Measurements from ENCODE around the gene ESD.

ESD gene, protein sequence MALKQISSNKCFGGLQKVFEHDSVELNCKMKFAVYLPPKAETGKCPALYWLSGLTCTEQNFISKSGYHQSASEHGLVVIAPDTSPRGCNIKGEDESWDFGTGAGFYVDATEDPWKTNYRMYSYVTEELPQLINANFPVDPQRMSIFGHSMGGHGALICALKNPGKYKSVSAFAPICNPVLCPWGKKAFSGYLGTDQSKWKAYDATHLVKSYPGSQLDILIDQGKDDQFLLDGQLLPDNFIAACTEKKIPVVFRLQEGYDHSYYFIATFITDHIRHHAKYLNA

DNA sequence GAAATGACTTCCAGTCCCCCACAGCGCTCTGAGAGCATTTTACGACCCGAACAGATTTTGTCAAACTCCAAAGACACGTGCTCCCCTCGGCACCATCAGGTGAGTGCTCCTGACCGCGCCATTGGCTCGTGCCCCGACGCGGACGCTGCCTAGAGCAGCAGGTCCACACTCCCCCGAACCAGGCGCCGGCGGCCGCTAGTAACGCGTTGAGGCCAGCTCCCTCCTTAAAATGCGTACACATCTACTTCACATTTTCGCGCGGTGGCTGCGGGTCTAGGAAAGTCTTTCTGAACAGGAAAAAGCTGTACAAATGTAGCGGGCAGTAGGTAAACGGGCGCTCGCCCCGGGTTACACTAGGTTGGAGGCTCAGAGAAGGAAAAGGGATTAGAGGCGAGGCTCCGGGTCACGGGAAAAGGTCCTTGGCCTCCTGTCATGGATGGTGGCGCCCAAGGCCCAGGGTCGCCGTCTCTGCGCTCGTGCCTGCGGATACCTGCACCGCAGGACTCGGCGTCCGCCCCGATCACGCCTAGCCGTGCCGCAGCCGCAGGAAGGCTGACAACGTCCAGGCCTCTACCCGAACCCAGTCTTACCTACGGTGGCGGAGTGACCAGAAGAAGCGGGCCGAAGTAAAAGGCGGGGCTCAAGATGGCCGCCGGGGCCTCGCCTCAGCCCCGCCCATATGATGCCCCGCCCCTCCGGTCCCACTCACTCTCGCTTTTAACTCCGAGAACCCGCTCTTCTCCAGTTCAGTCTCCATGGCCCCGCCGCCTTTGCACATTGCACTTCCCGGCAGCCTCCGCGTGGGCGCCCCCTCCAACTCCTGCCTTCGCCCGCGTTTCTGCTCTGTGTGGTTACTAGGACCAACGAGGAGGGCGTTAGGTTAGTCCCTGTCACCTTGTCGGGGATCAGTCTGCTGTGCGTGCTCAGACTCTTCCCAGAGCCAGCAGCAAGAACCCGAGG is at the start of gene ESD:
Gene ESD, minus strand, starts transcription at position 647 of the 960 bp plus-strand sequence. CDS start 5,748 bp downstream, outside the sequence.
- Histone ChIP-seq H3K9me3 (ENCODE audit: control insufficient read depth, low read length) (no peaks in the 10 kb centered on the region), H3K4me3 (ENCODE audit: low read length) (peak within 1 kb of the TSS; percentile 95), H3K36me3 (ENCODE audit: control insufficient read depth, insufficient read depth, low read length, severe bottlenecking) (no peaks in the 10 kb centered on the region), H3K27me3 (replicated peaks; ENCODE audit: control insufficient read depth, insufficient read depth, low read length) (no peaks in the 10 kb centered on the region), H3K4me1 (ENCODE audit: control insufficient read depth, insufficient read depth, low read length) (peaks cover 23% of the 10 kb centered on the region), H3K9ac (ENCODE audit: low read length) (peak within 1 kb of the TSS; percentile 96)
- peak; percentile 96 for DNase-seq (ENCODE audit: low read depth)

DNA sequence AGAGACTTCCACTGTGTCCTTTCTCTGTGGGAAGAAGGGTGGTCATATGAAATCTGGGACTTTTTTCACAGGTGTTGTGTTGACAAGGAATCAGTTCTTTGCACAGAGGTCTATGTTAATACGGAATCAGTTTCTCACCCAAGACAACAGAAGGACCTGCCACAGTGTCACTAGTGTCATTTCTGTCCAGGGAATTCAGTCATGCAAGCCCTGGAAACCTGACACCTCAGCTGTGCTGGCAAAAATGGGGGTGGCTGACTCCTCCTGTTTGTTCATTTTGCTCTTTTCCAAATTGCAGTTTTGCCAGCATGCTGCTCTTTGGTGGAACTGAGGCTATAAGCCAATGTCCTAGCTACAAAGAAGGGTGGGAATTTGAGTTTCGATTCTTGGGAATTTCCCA is 49.8 kb upstream of the ESD start:
- no peak for DNase-seq (ENCODE audit: low read depth)
- Histone ChIP-seq H3K9ac (ENCODE audit: low read length) (no peak overlapping the region), H3K4me1 (ENCODE audit: control insufficient read depth, insufficient read depth, low read length) (peaks cover 23% of the 10 kb centered on the region), H3K36me3 (ENCODE audit: control insufficient read depth, insufficient read depth, low read length, severe bottlenecking) (no peaks in the 10 kb centered on the region), H3K4me3 (ENCODE audit: low read length) (no peak overlapping the region), H3K9me3 (ENCODE audit: control insufficient read depth, low read length) (no peaks in the 10 kb centered on the region), H3K27me3 (replicated peaks; ENCODE audit: control insufficient read depth, insufficient read depth, low read length) (no peaks in the 10 kb centered on the region)

DNA sequence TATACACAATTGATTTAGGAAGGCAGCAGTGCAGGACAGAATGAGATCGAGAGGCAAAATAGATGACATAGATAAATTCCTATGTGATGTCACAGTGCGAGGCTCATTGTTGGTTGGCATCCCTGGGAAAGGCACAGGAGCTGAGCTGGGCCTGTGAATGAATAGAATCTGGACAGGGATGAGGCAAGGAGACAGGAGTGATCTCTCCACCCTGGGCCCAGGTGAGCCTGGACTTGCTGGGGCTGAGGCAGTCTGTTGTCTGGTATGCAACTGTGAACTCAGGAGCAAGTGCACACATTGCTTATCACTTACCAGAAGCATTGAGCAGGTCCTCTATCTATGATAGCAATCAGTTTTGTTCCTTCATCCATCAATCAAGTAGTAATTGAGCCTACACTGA is 48.2 kb upstream of the ESD start:
- Histone ChIP-seq H3K36me3 (ENCODE audit: control insufficient read depth, insufficient read depth, low read length, severe bottlenecking) (no peaks in the 10 kb centered on the region), H3K27me3 (replicated peaks; ENCODE audit: control insufficient read depth, insufficient read depth, low read length) (no peaks in the 10 kb centered on the region), H3K9me3 (ENCODE audit: control insufficient read depth, low read length) (no peaks in the 10 kb centered on the region), H3K4me3 (ENCODE audit: low read length) (no peak overlapping the region), H3K9ac (ENCODE audit: low read length) (no peak overlapping the region), H3K4me1 (ENCODE audit: control insufficient read depth, insufficient read depth, low read length) (peaks cover 19% of the 10 kb centered on the region)
- no peak for DNase-seq (ENCODE audit: low read depth)

DNA sequence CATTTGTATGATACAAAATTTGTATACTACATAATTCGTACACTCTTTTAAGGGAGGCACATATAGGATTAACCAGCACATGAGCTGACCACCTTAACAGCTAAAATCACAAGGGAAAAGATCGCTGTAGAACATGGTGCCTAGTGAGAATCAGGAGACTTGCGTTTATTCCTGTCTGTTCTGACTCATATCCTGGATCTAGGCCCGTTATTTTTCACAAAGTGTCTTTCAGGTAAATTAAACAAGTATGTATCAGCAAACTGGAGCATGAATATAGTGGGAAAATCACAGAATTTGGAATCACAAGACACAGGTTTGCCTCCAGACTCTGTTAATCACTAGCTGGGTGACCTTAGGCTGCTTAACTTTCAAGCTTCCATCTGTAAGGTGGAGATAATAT is 47.5 kb upstream of the ESD start:
- no peaks in the 10 kb centered on the region for H3K9me3 ChIP-seq (ENCODE audit: control insufficient read depth, low read length)
- no peaks in the 10 kb centered on the region for H3K36me3 ChIP-seq (ENCODE audit: control insufficient read depth, insufficient read depth, low read length, severe bottlenecking)
- H3K4me1 ChIP-seq (ENCODE audit: control insufficient read depth, insufficient read depth, low read length) = peaks cover 20% of the 10 kb centered on the region
- no peak overlapping the region for H3K4me3 ChIP-seq (ENCODE audit: low read length)
- no peaks in the 10 kb centered on the region for H3K27me3 ChIP-seq (replicated peaks; ENCODE audit: control insufficient read depth, insufficient read depth, low read length)
- no peak overlapping the region for H3K9ac ChIP-seq (ENCODE audit: low read length)
- DNase-seq (ENCODE audit: low read depth) = no peak

DNA sequence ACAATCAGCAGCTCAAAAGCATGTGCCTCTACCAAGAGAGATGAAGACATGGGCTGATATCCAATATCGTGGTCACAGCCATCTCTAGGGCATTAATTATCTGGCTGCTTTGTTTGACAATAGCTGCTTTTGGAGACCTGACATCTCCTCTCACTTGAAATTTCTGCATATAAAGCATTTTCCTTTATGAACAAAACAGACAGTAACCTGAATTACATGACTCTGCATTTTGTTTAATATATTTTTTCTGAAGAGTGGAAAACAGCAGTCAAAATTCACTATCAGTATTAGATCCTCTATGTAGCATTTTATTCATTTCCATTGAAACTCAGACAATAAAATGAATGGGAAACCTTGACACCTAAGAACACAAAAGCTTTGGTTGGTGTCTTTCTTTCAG is 42.4 kb upstream of the ESD start:
- Histone ChIP-seq H3K9ac (ENCODE audit: low read length) (no peak overlapping the region), H3K36me3 (ENCODE audit: control insufficient read depth, insufficient read depth, low read length, severe bottlenecking) (peaks cover 3% of the 10 kb centered on the region), H3K4me1 (ENCODE audit: control insufficient read depth, insufficient read depth, low read length) (peaks cover 11% of the 10 kb centered on the region), H3K27me3 (replicated peaks; ENCODE audit: control insufficient read depth, insufficient read depth, low read length) (no peaks in the 10 kb centered on the region), H3K4me3 (ENCODE audit: low read length) (no peak overlapping the region), H3K9me3 (ENCODE audit: control insufficient read depth, low read length) (no peaks in the 10 kb centered on the region)
- no peak for DNase-seq (ENCODE audit: low read depth)

DNA sequence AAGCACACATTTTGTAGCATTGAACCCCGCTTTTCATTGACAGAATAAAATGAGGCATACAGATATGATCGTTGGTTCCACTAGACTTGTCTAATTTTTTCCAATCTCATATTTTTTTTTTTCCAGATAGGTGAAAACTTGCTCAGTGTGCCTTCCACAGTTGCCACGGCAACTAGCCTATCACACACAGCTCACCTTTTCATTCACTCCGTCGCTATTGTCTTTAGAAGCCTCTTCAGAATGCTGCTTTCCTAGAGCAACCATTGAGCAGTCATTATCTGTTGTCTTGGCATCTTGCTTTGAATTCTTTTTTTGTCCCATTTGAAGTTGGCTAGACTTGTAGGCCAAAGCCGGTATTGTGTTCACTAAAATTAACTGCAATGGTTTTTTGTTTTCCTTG is 37.7 kb upstream of the ESD start:
- Histone ChIP-seq H3K9me3 (ENCODE audit: control insufficient read depth, low read length) (no peaks in the 10 kb centered on the region), H3K4me1 (ENCODE audit: control insufficient read depth, insufficient read depth, low read length) (peaks cover 18% of the 10 kb centered on the region), H3K27me3 (replicated peaks; ENCODE audit: control insufficient read depth, insufficient read depth, low read length) (no peaks in the 10 kb centered on the region), H3K4me3 (ENCODE audit: low read length) (no peak overlapping the region), H3K9ac (ENCODE audit: low read length) (no peak overlapping the region), H3K36me3 (ENCODE audit: control insufficient read depth, insufficient read depth, low read length, severe bottlenecking) (peaks cover 3% of the 10 kb centered on the region)
- DNase-seq (ENCODE audit: low read depth) = no peak

DNA sequence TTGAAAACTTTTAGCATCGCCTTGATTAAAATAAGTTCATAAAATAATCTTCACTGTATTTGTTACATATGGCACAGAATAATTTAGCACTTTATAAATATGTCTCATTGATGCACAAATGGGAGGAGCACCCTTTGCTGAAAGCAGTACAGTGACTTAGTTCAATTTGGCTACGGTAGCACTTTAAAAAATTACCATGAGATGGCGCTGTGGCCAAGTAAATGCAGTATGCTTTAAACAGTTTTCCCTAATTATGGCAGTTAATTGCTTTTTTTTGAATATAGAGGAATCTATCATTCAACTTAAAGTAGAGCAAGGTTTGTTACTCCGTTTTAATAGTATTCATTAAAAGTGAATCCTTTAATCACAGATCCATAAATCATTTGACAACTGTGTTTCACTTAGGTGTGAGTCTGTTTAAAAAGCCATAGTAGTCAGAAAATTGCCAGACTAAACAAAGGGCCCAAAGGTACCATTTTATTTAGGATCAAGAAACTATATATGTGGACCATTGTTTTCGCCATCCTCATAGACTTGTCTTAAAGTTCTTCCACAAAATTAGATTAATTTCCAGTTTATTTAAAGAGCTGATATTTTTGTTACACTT is 34.7 kb upstream of the ESD start:
- Histone ChIP-seq H3K4me3 (ENCODE audit: low read length) (no peak overlapping the region), H3K9me3 (ENCODE audit: control insufficient read depth, low read length) (no peaks in the 10 kb centered on the region), H3K4me1 (ENCODE audit: control insufficient read depth, insufficient read depth, low read length) (peaks cover 13% of the 10 kb centered on the region), H3K9ac (ENCODE audit: low read length) (peak overlapping the region; percentile 11), H3K27me3 (replicated peaks; ENCODE audit: control insufficient read depth, insufficient read depth, low read length) (no peaks in the 10 kb centered on the region), H3K36me3 (ENCODE audit: control insufficient read depth, insufficient read depth, low read length, severe bottlenecking) (peaks cover 3% of the 10 kb centered on the region)
- DNase-seq (ENCODE audit: low read depth) = peak; percentile 77

DNA sequence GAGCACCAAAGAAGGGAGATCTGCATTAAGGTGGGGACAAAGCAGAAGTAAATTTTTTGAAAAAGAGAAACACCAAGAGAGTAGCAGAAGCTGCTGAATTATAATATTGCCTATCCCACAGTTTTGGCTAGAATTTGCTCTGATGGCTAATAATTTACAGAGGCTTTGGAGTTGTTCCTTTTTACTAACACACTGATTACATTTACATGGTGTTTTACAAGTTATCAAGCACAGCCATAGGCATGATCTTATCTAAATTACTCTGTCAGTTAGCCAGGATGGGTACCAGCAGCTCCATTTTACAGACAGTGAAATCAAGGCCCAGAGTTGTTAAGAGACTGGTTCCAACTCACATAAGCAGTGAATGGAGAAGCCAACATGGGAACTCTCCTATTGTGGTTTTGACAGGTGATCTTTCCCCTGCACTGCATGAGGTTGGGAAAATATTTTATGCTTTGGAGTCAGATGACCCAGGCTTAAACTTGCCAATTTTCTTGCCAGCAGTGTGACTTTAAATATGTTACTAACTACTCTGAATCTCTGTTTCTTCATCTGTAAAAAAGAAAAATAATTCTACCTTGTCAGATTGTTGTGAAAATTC is 33.5 kb upstream of the ESD start:
- Histone ChIP-seq H3K9ac (ENCODE audit: low read length) (no peak overlapping the region), H3K9me3 (ENCODE audit: control insufficient read depth, low read length) (no peaks in the 10 kb centered on the region), H3K27me3 (replicated peaks; ENCODE audit: control insufficient read depth, insufficient read depth, low read length) (no peaks in the 10 kb centered on the region), H3K4me3 (ENCODE audit: low read length) (no peak overlapping the region), H3K4me1 (ENCODE audit: control insufficient read depth, insufficient read depth, low read length) (peaks cover 13% of the 10 kb centered on the region), H3K36me3 (ENCODE audit: control insufficient read depth, insufficient read depth, low read length, severe bottlenecking) (peaks cover 3% of the 10 kb centered on the region)
- no peak for DNase-seq (ENCODE audit: low read depth)

DNA sequence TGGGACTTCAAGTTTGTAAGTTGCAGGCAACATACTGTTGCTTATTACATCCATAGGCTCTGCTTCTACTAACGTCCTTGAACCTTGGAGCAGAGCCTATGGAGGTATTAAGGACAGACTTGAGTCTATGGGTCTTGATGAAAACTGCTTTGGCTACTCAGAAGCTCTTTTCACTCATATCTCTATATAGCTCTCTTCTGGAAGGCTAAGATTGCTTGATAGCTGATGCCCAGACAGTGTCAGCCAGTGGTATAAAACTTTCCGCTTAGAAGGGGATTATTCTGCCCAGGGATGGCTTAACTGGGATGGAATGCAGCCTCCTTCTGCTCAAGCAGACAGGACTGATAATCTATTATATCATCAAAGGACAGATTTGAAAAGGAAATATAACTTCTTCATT is 25.6 kb upstream of the ESD start:
- Histone ChIP-seq H3K9me3 (ENCODE audit: control insufficient read depth, low read length) (no peaks in the 10 kb centered on the region), H3K4me1 (ENCODE audit: control insufficient read depth, insufficient read depth, low read length) (no peaks in the 10 kb centered on the region), H3K9ac (ENCODE audit: low read length) (no peak overlapping the region), H3K27me3 (replicated peaks; ENCODE audit: control insufficient read depth, insufficient read depth, low read length) (no peaks in the 10 kb centered on the region), H3K4me3 (ENCODE audit: low read length) (no peak overlapping the region), H3K36me3 (ENCODE audit: control insufficient read depth, insufficient read depth, low read length, severe bottlenecking) (no peaks in the 10 kb centered on the region)
- DNase-seq (ENCODE audit: low read depth) = no peak

DNA sequence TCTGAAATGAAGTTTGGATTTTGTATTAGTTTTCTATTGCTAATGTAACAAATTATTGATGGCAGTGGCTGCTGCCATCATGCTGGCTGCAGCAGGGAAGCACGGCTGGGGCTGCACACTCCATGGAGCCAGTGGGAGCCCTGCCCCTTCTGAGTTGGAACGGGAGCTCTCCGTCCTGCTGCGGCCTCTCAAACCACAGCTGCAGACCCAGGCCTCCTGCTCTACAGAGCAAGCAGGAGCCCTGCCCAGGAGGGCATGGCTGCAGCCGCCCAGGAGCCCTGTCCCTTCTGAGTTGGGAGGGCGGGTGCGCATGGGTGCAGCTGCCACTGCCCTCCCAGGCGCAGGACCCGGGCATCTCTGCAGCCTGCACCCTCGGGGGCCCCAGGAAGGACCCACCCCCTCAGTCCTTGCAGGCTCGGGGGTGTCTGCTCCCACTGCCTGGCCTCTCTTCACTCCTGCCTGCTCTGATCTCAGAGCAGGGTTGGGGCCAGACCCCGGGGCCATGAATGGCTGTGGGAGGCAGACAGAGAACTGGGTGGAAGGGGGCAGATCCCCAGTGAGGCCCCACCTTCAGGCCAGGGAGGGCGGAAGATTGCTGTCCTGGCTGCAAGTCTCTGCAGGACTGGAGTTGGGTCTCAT is 21.0 kb upstream of the ESD start:
- Histone ChIP-seq H3K9me3 (ENCODE audit: control insufficient read depth, low read length) (peaks cover 1% of the 10 kb centered on the region), H3K9ac (ENCODE audit: low read length) (no peak overlapping the region), H3K4me3 (ENCODE audit: low read length) (no peak overlapping the region), H3K27me3 (replicated peaks; ENCODE audit: control insufficient read depth, insufficient read depth, low read length) (no peaks in the 10 kb centered on the region), H3K36me3 (ENCODE audit: control insufficient read depth, insufficient read depth, low read length, severe bottlenecking) (no peaks in the 10 kb centered on the region), H3K4me1 (ENCODE audit: control insufficient read depth, insufficient read depth, low read length) (no peaks in the 10 kb centered on the region)
- no peak for DNase-seq (ENCODE audit: low read depth)
